ENCODE data around the gene RPS2. TPM values are rescaled to one million over a fixed set of nuclear protein-coding genes. Genes with fewer than 3 reads are reported as not detected.

The RPS2 gene
- total RNA-seq, 1 experiment from 2014 or later: 2,961 TPM

DNA sequence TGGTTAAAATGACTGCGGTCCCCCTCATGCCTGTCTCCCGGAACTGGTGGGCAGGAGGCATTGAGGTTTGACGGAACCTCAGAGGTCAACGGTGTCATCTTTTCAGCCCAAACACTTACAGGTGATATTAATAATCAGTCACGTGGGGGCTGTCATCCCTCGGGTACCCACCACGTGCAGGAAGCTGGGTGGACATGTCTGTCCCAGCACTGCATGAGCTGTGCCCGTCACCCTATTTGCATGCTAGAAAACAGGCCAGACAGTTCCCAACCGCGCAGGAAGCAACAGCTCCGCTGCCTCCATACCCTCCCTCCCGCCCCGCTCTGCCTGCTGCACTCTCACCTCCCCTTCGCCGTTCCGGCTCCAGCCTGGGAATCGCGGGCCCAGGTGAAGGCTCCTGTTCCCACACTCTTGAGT, 26.5 kb upstream of the RPS2 start:
- no TSS peak for BruUV-seq (replicated peaks)
- Mint-ChIP-seq H3K36me3 (ENCODE audit: insufficient read depth, unreplicated experiment) (peaks cover 10% of the 10 kb centered on the region), H3K27ac (ENCODE audit: unreplicated experiment) (no peak overlapping the region), H3K4me3 (ENCODE audit: unreplicated experiment) (no peak overlapping the region), H3K4me1 (ENCODE audit: low read depth, unreplicated experiment) (peaks cover 7% of the 10 kb centered on the region), H3K9me3 (ENCODE audit: unreplicated experiment) (no peaks in the 10 kb centered on the region), H3K27me3 (ENCODE audit: insufficient read depth, unreplicated experiment) (no peaks in the 10 kb centered on the region)
- H3K9me3 ChIP-seq: no peaks in the 10 kb centered on the region
- H3K36me3 ChIP-seq (ENCODE audit: control insufficient read depth, insufficient read depth, low read length): peaks cover 3% of the 10 kb centered on the region; the same call in 1 of the 2 replicates
- H3K27me3 ChIP-seq (replicated peaks; ENCODE audit: control insufficient read depth, insufficient read depth, low read length): no peaks in the 10 kb centered on the region
- no peak overlapping the region for H3K4me3 ChIP-seq (ENCODE audit: low read depth, low read length)
- ChIA-PET CTCF (interaction anchor here (0.5 kb wide), 1 partner anchor 32 kb away, joined by 3 read pairs; no protein-coding TSS in a partner anchor), POLR2A (no interaction called here)
- intact Hi-C loops (cut with micrococcal nuclease; ENCODE audit: unreplicated experiment): no loop called here
- peaks cover 8% of the 10 kb centered on the region; the same call in 1 of the 2 replicates for H3K4me1 ChIP-seq
- no peak for DNase-seq
- TF ChIP-seq, protein P1, sequence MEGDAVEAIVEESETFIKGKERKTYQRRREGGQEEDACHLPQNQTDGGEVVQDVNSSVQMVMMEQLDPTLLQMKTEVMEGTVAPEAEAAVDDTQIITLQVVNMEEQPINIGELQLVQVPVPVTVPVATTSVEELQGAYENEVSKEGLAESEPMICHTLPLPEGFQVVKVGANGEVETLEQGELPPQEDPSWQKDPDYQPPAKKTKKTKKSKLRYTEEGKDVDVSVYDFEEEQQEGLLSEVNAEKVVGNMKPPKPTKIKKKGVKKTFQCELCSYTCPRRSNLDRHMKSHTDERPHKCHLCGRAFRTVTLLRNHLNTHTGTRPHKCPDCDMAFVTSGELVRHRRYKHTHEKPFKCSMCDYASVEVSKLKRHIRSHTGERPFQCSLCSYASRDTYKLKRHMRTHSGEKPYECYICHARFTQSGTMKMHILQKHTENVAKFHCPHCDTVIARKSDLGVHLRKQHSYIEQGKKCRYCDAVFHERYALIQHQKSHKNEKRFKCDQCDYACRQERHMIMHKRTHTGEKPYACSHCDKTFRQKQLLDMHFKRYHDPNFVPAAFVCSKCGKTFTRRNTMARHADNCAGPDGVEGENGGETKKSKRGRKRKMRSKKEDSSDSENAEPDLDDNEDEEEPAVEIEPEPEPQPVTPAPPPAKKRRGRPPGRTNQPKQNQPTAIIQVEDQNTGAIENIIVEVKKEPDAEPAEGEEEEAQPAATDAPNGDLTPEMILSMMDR (IDR thresholded peaks at IDR 0.05; ENCODE audit: insufficient read depth in 1 of 2, low read depth in 1 of 2, low read length in 1 of 2, severe bottlenecking in 1 of 2, unreplicated experiment in 1 of 2): no peak

- TF ChIP-seq, protein P1 (IDR thresholded peaks at IDR 0.05; ENCODE audit: insufficient read depth in 1 of 2, low read depth in 1 of 2, low read length in 1 of 2, severe bottlenecking in 1 of 2, unreplicated experiment in 1 of 2): no peak
- Mint-ChIP-seq H3K36me3 (ENCODE audit: insufficient read depth, unreplicated experiment) (peaks cover 4% of the 10 kb centered on the region), H3K4me3 (ENCODE audit: unreplicated experiment) (peak overlapping the region; percentile 70), H3K27me3 (ENCODE audit: insufficient read depth, unreplicated experiment) (no peaks in the 10 kb centered on the region), H3K27ac (ENCODE audit: unreplicated experiment) (no peak overlapping the region), H3K9me3 (ENCODE audit: unreplicated experiment) (no peaks in the 10 kb centered on the region), H3K4me1 (ENCODE audit: low read depth, unreplicated experiment) (peaks cover 7% of the 10 kb centered on the region)
- no TSS peak for BruUV-seq (replicated peaks)
- ChIA-PET CTCF (no interaction called here), POLR2A (no interaction called here)
- Histone ChIP-seq H3K4me1 (peaks cover 9% of the 10 kb centered on the region), H3K27me3 (replicated peaks; ENCODE audit: control insufficient read depth, insufficient read depth, low read length) (no peaks in the 10 kb centered on the region), H3K4me3 (ENCODE audit: low read depth, low read length) (peak overlapping the region; percentile 51), H3K36me3 (ENCODE audit: control insufficient read depth, insufficient read depth, low read length) (peaks cover 5% of the 10 kb centered on the region; the same call in 1 of the 2 replicates), H3K9me3 (no peaks in the 10 kb centered on the region)
- DNase-seq: peak; percentile 61 to 71
- intact Hi-C loops (cut with micrococcal nuclease; ENCODE audit: unreplicated experiment): no loop called here
Observed at GRCh38 chr16:1990351-1991134, 25.9 kb upstream of the RPS2 start.

- TF ChIP-seq, protein P1 (IDR thresholded peaks at IDR 0.05; ENCODE audit: insufficient read depth in 1 of 2, low read depth in 1 of 2, low read length in 1 of 2, severe bottlenecking in 1 of 2, unreplicated experiment in 1 of 2): no peak
- Histone ChIP-seq H3K4me1 (peaks cover 15% of the 10 kb centered on the region), H3K9me3 (no peaks in the 10 kb centered on the region), H3K36me3 (ENCODE audit: control insufficient read depth, insufficient read depth, low read length) (peaks cover 5% of the 10 kb centered on the region; the same call in 1 of the 2 replicates), H3K4me3 (ENCODE audit: low read depth, low read length) (peak overlapping the region; percentile 51), H3K27me3 (replicated peaks; ENCODE audit: control insufficient read depth, insufficient read depth, low read length) (no peaks in the 10 kb centered on the region)
- ChIA-PET CTCF (interaction anchor here (0.7 kb wide), 1 partner anchor 25 kb away, joined by 3 read pairs; the partner anchor contains the start of gene RPS2), POLR2A (no interaction called here)
- no TSS peak for BruUV-seq (replicated peaks)
- Mint-ChIP-seq H3K4me3 (ENCODE audit: unreplicated experiment) (peak overlapping the region; percentile 70), H3K4me1 (ENCODE audit: low read depth, unreplicated experiment) (peaks cover 7% of the 10 kb centered on the region), H3K9me3 (ENCODE audit: unreplicated experiment) (no peaks in the 10 kb centered on the region), H3K27ac (ENCODE audit: unreplicated experiment) (no peak overlapping the region), H3K27me3 (ENCODE audit: insufficient read depth, unreplicated experiment) (no peaks in the 10 kb centered on the region), H3K36me3 (ENCODE audit: insufficient read depth, unreplicated experiment) (peaks cover 2% of the 10 kb centered on the region)
- DNase-seq: no peak
- intact Hi-C loops (cut with micrococcal nuclease; ENCODE audit: unreplicated experiment): no loop called here
Observed at GRCh38 chr16:1990101-1990350, 25.4 kb upstream of the RPS2 start.

All from Caco-2 (cell line).